Neural cell (in vitro differentiated cells): ENCODE measurements around the gene AHSG. TPM values are rescaled to one million over a fixed set of nuclear protein-coding genes. Genes with fewer than 3 reads are reported as not detected.

ENCODE experiments used
- H2AFZ ChIP-seq: fragments of 200-600, 300-800 bp; sonication (generic), shearing (Covaris generic); 2 replicates; pipeline ENCODE4 v1.6.0; 2014; ENCODE audit warnings: low read depth, mild to moderate bottlenecking, antibody characterized with exemption, low read length, moderate library complexity
- H3F3A ChIP-seq: fragments of 200-600 bp; shearing (Covaris generic); 2 replicates; pipeline ENCODE4 v1.6.1; 2016; ENCODE audit warnings: mild to moderate bottlenecking, moderate library complexity, mixed read lengths, antibody characterized with exemption, low read length; ENCODE audit not compliant: insufficient read depth, poor library complexity, severe bottlenecking
- H3K27ac ChIP-seq: fragments of 200-600, 300-800 bp; sonication (generic), shearing (Covaris generic); 2 replicates; pipeline ENCODE4 v1.5.1; 2014; ENCODE audit warnings: mild to moderate bottlenecking, low read length, moderate library complexity
- H3K27me3 ChIP-seq: fragments of 300-800, 200-600 bp; sonication (generic), shearing (Covaris generic); 2 replicates; pipeline ENCODE4 v1.6.0; 2014; ENCODE audit warnings: mild to moderate bottlenecking, low read depth, low read length, moderate library complexity; ENCODE audit not compliant: insufficient read depth
- H3K36me3 ChIP-seq: fragments of 300-800, 200-600 bp; sonication (generic), shearing (Covaris generic); 2 replicates; pipeline ENCODE4 v1.5.1; 2014; ENCODE audit warnings: mild to moderate bottlenecking, antibody characterized with exemption, low read length, moderate library complexity; ENCODE audit not compliant: insufficient read depth
- H3K4me2 ChIP-seq: fragments of 300-800, 200-600 bp; sonication (generic), shearing (Covaris generic); 2 replicates; pipeline ENCODE4 v1.6.0; 2014; ENCODE audit warnings: mild to moderate bottlenecking, low read length
- H3K4me3 ChIP-seq: fragments of 300-800, 200-600 bp; sonication (generic), shearing (Covaris generic); 2 replicates; pipeline ENCODE4 v1.5.1; 2014; ENCODE audit warnings: mild to moderate bottlenecking, low read length, moderate library complexity
- H3K79me2 ChIP-seq: fragments of 200-600 bp; shearing (Covaris generic); replicated peaks from 2 replicates; pipeline ENCODE4 v1.6.0; 2014; ENCODE audit warnings: mild to moderate bottlenecking, low read length, moderate library complexity; ENCODE audit not compliant: insufficient read depth
- H3K9ac ChIP-seq: fragments of 300-800, 200-600 bp; sonication (generic), shearing (Covaris generic); 2 replicates; pipeline ENCODE4 v1.6.1; 2016; ENCODE audit warnings: mild to moderate bottlenecking, low read length, mixed read lengths
- H3K9me2 ChIP-seq: fragments of 200-600 bp; shearing (Covaris generic); 2 replicates; pipeline ENCODE4 v1.6.1; 2016; ENCODE audit warnings: mild to moderate bottlenecking, low read length, mixed read lengths; ENCODE audit not compliant: insufficient read depth
- H3K9me3 ChIP-seq: fragments of 200-600, 300-800 bp; sonication (generic), shearing (Covaris generic); 2 replicates; pipeline ENCODE4 v1.6.1; 2016; ENCODE audit warnings: mild to moderate bottlenecking, mixed run types, low read length, moderate library complexity, mixed read lengths
- H4K20me1 ChIP-seq: fragments of 200-600 bp; shearing (Covaris generic); 2 replicates; pipeline ENCODE4 v1.6.1; 2016; ENCODE audit warnings: mild to moderate bottlenecking, mixed run types; ENCODE audit not compliant: insufficient read depth
- CTCF ChIP-seq: fragments of 450-650 bp; IDR thresholded peaks from 2 replicates; pipeline ENCODE4 v1.5.1; 2014; ENCODE audit warnings: antibody characterized with exemption, mild to moderate bottlenecking, moderate library complexity; ENCODE audit not compliant: poor library complexity, severe bottlenecking
- EP300 ChIP-seq: fragments of 450-650 bp; conservative IDR thresholded peaks from 2 replicates; pipeline ENCODE4 v1.6.1; 2014; ENCODE audit warnings: antibody characterized with exemption, mild to moderate bottlenecking, moderate library complexity; ENCODE audit not compliant: poor library complexity, severe bottlenecking
- EZH2 ChIP-seq: fragments of 200-600, 300-800 bp; shearing (Covaris generic), sonication (generic); IDR thresholded peaks from 2 replicates; pipeline ENCODE4 v1.6.1; 2014; ENCODE audit warnings: antibody characterized with exemption, low read length, borderline replicate concordance, mild to moderate bottlenecking; ENCODE audit not compliant: insufficient read depth, poor library complexity, severe bottlenecking
- MXI1 ChIP-seq: fragments of 450-650 bp; conservative IDR thresholded peaks from 2 replicates; pipeline ENCODE4 v1.6.1; 2014; ENCODE audit warnings: antibody characterized with exemption, mild to moderate bottlenecking; ENCODE audit not compliant: poor library complexity, severe bottlenecking
- POLR2AphosphoS5 ChIP-seq: IDR thresholded peaks from 2 replicates; pipeline ENCODE4 v1.6.1; 2012
- RAD21 ChIP-seq: fragments of 450-650 bp; conservative IDR thresholded peaks from 2 replicates; pipeline ENCODE4 v1.6.1; 2014; ENCODE audit warnings: antibody characterized with exemption, mild to moderate bottlenecking, moderate library complexity
- REST ChIP-seq: IDR thresholded peaks from 2 replicates; pipeline ENCODE4 v1.6.1; 2012; ENCODE audit warnings: borderline replicate concordance
- SMC3 ChIP-seq: fragments of 450-650 bp; conservative IDR thresholded peaks from 2 replicates; pipeline ENCODE4 v1.6.1; 2014; ENCODE audit warnings: antibody characterized with exemption, mild to moderate bottlenecking, moderate library complexity; ENCODE audit not compliant: poor library complexity
- TAF1 ChIP-seq: IDR thresholded peaks from 2 replicates; pipeline ENCODE4 v1.6.1; 2012; ENCODE audit warnings: low read depth
- polyA minus RNA-seq: library from RNA; depleted of rRNA, polyadenylated mRNA; stranded (reverse); fragments of >200 nt; gene quantifications from 2 replicates; pipeline ENCODE4 v1.2.3, GENCODE V29; 2014
- polyA plus RNA-seq: library from polyadenylated mRNA; depleted of rRNA; stranded (reverse); fragments of >200 nt; gene quantifications from 2 replicates; pipeline ENCODE4 v1.2.3, GENCODE V29; 2014

AHSG gene
- 0.40 and 1.1 TPM in 2 replicates for polyA plus RNA-seq
- 0.97 and 1.6 TPM in 2 replicates for polyA minus RNA-seq

- peaks cover 4% of the 10 kb centered on the region for H3F3A ChIP-seq
- no peaks in the 10 kb centered on the region for H3K27me3 ChIP-seq
- H3K36me3 ChIP-seq: no peaks in the 10 kb centered on the region
- TF ChIP-seq SMC3: no peak
- TF ChIP-seq TAF1: no peak
- no peak for TF ChIP-seq EP300
- no peak for TF ChIP-seq EZH2
- TF ChIP-seq RAD21: no peak
- no peak for TF ChIP-seq MXI1
- no peak for TF ChIP-seq POLR2AphosphoS5
- TF ChIP-seq CTCF: no peak
- TF ChIP-seq REST: no peak
- no peak within 1 kb of the TSS for H3K4me2 ChIP-seq
- no peaks in the 10 kb centered on the region for H3K79me2 ChIP-seq
- H3K27ac ChIP-seq: no peak within 1 kb of the TSS
- H4K20me1 ChIP-seq: no peaks in the 10 kb centered on the region
- H3K9me2 ChIP-seq: no peaks in the 10 kb centered on the region
- no peak within 1 kb of the TSS for H3K4me3 ChIP-seq
- no peak within 1 kb of the TSS for H2AFZ ChIP-seq
- H3K9me3 ChIP-seq: no peaks in the 10 kb centered on the region
- H3K9ac ChIP-seq: no peak within 1 kb of the TSS
Measured at GRCh38 chr3:186612721-186613636, at the start of gene AHSG. TSS of gene AHSG (plus strand) at chr3:186613060. CDS start at chr3:186613142, 82 bp downstream.

GRCh38 chr3:186564586-186564985, 48.3 kb upstream of the AHSG start:
- Histone ChIP-seq H3K9me3 (no peaks in the 10 kb centered on the region), H3K9ac (no peak overlapping the region), H3K27me3 (no peaks in the 10 kb centered on the region), H2AFZ (no peak overlapping the region), H3K36me3 (no peaks in the 10 kb centered on the region), H3K27ac (no peak overlapping the region), H3F3A (no peaks in the 10 kb centered on the region), H4K20me1 (no peaks in the 10 kb centered on the region), H3K4me3 (no peak overlapping the region), H3K4me2 (no peak overlapping the region), H3K9me2 (no peaks in the 10 kb centered on the region), H3K79me2 (no peaks in the 10 kb centered on the region)
- TF ChIP-seq POLR2AphosphoS5: no peak
- TF ChIP-seq RAD21: no peak
- TF ChIP-seq EP300: no peak
- TF ChIP-seq CTCF: no peak
- no peak for TF ChIP-seq MXI1
- TF ChIP-seq SMC3: no peak
- TF ChIP-seq EZH2: no peak
- no peak for TF ChIP-seq REST
- TF ChIP-seq TAF1: no peak
